ENCODE data around the gene FBXL12. TPM values are rescaled to one million over a fixed set of nuclear protein-coding genes. Genes with fewer than 3 reads are reported as not detected.
"Not testable (repeated sequence)": the region's sequence is repeated elsewhere in the genome, so short reads cannot be mapped to it uniquely, and the experiment has no call there.

The FBXL12 gene
- total RNA-seq, 4 donors from 2014 or later = 39.8 to 87.9 (median 70.8) TPM

DNA sequence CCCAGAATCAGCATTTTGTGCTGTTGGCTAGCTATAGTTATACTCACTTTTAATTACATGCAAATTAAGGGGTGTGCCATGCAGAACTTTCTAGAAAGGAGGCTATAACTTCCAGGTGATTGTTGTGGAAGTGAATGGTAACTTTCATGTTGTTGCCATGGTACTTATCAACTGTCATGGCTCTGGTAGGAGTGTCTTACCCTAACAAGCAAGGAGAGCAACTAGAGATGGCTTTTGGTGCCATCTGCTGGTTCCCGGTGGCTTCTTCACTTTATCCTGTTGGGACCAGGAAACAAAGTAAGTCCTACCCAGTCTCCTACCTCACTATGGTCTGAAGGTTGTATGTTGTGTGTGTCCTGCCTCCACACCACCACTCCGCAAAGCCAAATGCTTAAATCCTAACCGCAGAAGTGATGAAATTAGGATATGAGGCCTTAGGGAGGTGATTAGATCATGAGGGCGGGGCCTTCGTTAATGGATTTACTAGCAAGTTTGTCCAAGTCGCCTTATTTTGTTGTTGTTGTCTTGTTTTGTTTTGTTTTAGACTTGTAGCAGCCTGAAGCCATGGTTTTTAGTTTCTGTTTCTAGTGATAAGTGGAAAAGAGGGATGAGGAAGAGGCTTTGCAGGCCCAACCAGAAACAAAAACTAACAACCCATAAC, 22.6 kb downstream of the FBXL12 start:
- H3K9me3 ChIP-seq = no peaks in the 10 kb centered on the region
- no peaks in the 10 kb centered on the region for H3K36me3 ChIP-seq
- peaks cover 0 to 2% (median under 1%) of the 10 kb centered on the region in 4 donors for H3K4me1 ChIP-seq
- TF ChIP-seq, protein P1, sequence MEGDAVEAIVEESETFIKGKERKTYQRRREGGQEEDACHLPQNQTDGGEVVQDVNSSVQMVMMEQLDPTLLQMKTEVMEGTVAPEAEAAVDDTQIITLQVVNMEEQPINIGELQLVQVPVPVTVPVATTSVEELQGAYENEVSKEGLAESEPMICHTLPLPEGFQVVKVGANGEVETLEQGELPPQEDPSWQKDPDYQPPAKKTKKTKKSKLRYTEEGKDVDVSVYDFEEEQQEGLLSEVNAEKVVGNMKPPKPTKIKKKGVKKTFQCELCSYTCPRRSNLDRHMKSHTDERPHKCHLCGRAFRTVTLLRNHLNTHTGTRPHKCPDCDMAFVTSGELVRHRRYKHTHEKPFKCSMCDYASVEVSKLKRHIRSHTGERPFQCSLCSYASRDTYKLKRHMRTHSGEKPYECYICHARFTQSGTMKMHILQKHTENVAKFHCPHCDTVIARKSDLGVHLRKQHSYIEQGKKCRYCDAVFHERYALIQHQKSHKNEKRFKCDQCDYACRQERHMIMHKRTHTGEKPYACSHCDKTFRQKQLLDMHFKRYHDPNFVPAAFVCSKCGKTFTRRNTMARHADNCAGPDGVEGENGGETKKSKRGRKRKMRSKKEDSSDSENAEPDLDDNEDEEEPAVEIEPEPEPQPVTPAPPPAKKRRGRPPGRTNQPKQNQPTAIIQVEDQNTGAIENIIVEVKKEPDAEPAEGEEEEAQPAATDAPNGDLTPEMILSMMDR (IDR thresholded peaks at IDR 0.05) = peak; percentile 55 to 97 (median 87)
- no peak for TF ChIP-seq POLR2A (IDR thresholded peaks at IDR 0.05)
- no peak overlapping the region for H3K4me3 ChIP-seq
- H3K27me3 ChIP-seq = no peaks in the 10 kb centered on the region
- peak; percentile 82 to 96 (median 83) for DNase-seq
- peak overlapping the region in 1 of 4 donors; percentile 9 for H3K27ac ChIP-seq

DNA sequence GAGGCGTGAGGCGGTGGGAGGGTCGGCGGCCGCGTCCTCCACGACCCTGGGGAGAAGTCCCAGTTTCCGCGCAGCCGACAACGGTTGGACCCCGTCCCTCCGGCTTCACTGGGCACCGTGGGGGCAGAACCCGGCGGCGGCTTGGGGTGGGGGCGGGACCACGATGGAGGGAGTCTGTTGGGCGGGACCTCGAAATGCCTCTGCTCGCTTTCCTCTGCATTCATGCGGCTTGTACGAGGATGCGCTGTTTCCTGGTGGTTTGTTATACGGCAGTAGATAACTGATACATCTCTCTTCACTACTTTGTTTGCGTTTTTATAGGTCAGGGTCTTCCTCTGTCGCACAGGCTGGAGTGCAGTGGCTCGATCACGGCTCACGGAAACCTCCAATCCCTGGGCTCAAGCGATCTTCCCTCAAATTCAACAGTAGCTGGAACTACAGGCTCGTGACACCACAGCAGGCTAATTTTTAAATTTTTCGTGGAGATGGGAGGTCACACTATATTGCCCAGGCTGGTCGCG, 25.7 kb downstream of the FBXL12 start:
- no peaks in the 10 kb centered on the region for H3K9me3 ChIP-seq
- H3K4me1 ChIP-seq = peaks cover 0 to 15% (median 1%) of the 10 kb centered on the region in 4 donors
- no peaks in the 10 kb centered on the region for H3K36me3 ChIP-seq
- TF ChIP-seq, protein P1 (IDR thresholded peaks at IDR 0.05) = no peak
- peak in 1 of 2 donors; percentile 3 for TF ChIP-seq POLR2A (IDR thresholded peaks at IDR 0.05)
- H3K27ac ChIP-seq = peak overlapping the region; percentile 89 to 99 (median 92)
- no peaks in the 10 kb centered on the region for H3K27me3 ChIP-seq
- peak in 2 of 3 donors; percentile 61 to 77 for DNase-seq
- peak overlapping the region; percentile 68 to 92 (median 71) for H3K4me3 ChIP-seq

DNA sequence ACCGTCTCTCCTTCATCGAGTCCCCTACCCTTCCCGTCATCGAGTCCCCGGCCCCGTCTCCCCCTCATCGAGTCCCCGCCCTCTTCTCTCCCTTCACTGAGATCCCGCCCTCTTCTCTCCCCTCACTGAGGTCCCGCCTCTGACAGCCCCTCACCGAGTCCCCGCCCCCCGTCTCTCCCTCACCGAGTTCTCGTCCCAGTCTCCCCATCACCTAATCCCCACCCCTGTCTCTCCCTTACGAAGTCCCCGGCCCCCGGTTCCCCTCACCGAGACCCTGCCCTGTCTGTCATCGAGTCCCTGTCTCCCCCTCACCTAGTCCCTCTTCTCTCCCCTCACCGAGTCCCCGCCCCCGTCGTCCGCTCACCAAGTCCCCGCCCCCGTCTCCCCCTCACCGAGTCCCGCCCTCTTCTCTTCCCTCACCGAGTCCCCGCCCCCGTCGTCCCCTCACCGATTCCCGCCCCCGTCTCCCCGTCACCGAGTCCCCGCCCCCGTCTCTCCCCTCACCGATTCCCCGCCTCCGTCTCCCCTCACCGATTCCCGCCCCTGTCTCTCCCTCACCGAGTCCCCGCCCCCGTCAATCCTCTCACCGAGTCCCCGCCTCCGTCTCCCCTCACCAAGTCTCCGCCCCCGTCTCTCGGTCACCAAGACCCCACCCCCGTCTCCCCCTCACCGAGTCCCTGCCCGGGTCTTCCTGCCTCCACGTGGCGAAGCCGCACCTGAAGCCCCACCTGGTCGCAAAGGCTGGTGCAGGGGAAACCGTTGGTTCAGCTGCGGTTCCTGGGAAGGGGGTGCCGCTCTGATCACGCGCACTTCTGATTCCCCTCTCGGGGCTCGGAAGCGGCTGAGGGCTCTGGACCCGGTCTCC, 26.4 kb downstream of the FBXL12 start:
- peak; percentile 97 to 99 (median 98) for DNase-seq
- peak in 1 of 2 donors; percentile 9 for TF ChIP-seq POLR2A (IDR thresholded peaks at IDR 0.05)
- TF ChIP-seq, protein P1 (IDR thresholded peaks at IDR 0.05) = peak in 2 of 6 experiments; percentile 3 to 12
- Histone ChIP-seq H3K27me3 (no peaks in the 10 kb centered on the region), H3K4me3 (peak overlapping the region; percentile 68 to 92 (median 71)), H3K36me3 (no peaks in the 10 kb centered on the region), H3K4me1 (peaks cover 0 to 15% (median 1%) of the 10 kb centered on the region in 4 donors), H3K27ac (peak overlapping the region; percentile 89 to 99 (median 92)), H3K9me3 (no peaks in the 10 kb centered on the region)

DNA sequence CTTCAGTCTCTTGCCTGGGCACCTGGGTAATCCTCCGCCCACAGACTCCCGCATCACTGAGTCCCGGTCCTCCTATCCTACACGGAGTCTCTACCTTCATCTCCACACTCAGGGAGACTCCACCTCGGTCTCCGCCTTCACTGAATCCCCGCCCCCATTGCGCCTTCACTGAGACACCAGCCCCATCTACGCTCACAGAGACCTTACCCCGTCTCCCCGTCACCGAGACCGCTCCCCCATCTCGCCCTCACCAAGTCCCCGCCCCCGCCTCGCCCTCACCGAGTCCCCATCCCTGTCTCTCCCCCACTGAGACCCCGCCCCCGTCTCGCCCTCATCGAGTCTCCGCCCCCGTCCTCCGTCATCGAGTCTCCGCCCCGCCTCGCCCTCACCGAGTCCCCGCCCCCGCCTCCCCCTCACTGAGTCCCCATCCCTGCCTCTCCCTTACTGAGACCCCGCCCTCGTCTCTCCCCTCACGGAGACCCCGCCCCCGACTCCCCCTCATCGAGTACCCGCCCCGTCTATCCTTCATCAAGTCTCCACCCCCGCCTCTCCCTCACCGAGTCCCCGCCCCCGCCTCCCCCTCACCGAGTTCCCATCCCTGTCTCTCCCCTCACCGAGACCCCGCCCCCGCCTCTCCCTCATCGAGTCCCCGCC, 27.2 kb downstream of the FBXL12 start:
- DNase-seq = peak; percentile 97 to 98 (median 98)
- TF ChIP-seq, protein P1 (IDR thresholded peaks at IDR 0.05) = no peak
- peak; percentile 8 to 80 for TF ChIP-seq POLR2A (IDR thresholded peaks at IDR 0.05)
- no peaks in the 10 kb centered on the region for H3K36me3 ChIP-seq
- H3K27me3 ChIP-seq = no peaks in the 10 kb centered on the region
- H3K4me1 ChIP-seq = peaks cover 0 to 15% (median 1%) of the 10 kb centered on the region in 4 donors
- H3K9me3 ChIP-seq = no peaks in the 10 kb centered on the region
- peak overlapping the region; percentile 68 to 92 (median 71) for H3K4me3 ChIP-seq
- H3K27ac ChIP-seq = peak overlapping the region; percentile 89 to 99 (median 92)

DNA sequence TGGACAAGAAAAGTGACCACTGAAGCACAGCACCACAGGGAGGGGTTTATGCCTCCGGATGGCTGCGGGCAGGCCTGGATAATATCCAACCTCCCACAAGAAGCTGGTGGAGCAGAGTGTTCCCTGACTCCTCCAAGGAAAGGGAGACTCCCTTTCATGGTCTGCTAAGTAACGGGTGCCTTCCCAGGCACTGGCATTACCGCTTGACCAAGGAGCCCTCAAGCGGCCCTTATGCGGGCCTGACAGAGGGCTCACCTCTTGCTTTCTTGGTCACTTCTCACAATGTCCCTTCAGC, 27.9 kb downstream of the FBXL12 start:
- H3K27me3 ChIP-seq, DNase-seq, H3K36me3 ChIP-seq, H3K9me3 ChIP-seq: not testable (repeated sequence)
- Histone ChIP-seq H3K4me3 (peak overlapping the region in 2 of 4 donors; percentile 68 to 92), H3K27ac (peak overlapping the region in 3 of 4 donors; percentile 91 to 99 (median 92)), H3K4me1 (peaks cover 0 to 15% (median 1%) of the 10 kb centered on the region in 4 donors)

DNA sequence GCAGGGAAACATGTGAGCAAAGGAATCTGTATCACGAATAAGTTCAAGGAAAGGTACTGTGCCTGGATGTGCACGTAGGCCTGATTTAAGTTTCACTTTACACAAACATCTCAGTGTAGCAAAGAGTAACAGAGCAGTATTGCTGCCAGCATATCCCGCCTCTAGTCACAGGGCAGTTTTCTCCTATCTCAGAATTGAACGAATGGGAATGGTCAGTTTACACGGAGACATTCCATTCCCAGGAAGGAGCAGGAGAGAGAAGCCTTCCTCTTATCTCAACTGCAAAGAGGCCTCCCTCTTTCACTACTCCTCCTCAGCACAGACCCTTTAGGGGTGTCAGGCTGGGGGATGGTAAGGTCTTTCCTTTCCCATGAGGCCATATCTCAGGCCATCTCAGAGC, 29.3 kb downstream of the FBXL12 start:
- peak overlapping the region in 1 of 4 donors; percentile 34 for H3K27ac ChIP-seq
- H3K36me3 ChIP-seq, H3K9me3 ChIP-seq, H3K27me3 ChIP-seq, DNase-seq, H3K4me3 ChIP-seq: not testable (repeated sequence)
- H3K4me1 ChIP-seq = peaks cover 0 to 20% (median 1%) of the 10 kb centered on the region in 4 donors

All from Peyer's patch (tissue), 4 donors.